GM12874 (cell line): Measurements from ENCODE around the gene CTSE.

Experiments
- TF ChIP-seq, protein P1 (sequence below): IDR thresholded peaks from 2 replicates; pipeline ENCODE4 v1.5.1; 2011; ENCODE audit warnings: low read depth, mild to moderate bottlenecking, control low read depth, low read length, moderate library complexity; ENCODE audit not compliant: insufficient read depth

Gene CTSE

DNA sequence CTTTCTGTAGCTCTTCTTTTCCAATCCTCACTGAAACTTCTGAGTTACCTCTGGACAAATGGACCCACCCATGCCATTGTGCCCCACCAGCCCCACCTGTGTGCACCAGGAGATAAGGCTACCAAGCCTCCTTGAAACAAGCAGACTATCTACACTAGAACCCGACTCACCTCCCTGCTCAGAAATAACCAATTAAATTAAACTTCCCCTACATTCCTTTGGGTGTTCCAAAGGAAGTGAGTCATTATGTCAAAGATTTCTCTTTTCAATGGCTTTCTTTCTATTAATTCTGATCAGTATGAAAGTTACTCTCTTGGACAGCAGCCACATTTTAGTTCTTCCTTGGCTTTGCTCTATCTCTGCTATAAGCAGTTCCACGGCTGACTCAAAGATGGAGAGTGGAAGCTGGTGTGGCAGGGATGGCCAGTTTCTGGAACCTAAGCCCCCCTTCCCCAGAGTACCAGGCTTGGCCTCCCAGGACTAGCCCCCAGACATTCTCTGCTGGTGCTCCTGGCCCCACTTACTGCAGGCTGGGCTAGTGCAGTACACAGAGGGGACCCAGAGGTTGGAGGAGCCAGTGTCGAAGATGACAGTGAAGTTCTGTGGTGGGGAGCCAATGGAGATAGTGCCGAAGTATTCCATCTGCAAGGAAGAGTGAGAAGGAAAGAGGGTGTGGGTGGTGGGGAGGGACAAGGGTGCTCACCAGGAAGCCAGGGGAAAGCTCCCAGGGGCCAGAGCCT lies 1.9 kb downstream of the CTSE start:
- TF ChIP-seq, protein P1, sequence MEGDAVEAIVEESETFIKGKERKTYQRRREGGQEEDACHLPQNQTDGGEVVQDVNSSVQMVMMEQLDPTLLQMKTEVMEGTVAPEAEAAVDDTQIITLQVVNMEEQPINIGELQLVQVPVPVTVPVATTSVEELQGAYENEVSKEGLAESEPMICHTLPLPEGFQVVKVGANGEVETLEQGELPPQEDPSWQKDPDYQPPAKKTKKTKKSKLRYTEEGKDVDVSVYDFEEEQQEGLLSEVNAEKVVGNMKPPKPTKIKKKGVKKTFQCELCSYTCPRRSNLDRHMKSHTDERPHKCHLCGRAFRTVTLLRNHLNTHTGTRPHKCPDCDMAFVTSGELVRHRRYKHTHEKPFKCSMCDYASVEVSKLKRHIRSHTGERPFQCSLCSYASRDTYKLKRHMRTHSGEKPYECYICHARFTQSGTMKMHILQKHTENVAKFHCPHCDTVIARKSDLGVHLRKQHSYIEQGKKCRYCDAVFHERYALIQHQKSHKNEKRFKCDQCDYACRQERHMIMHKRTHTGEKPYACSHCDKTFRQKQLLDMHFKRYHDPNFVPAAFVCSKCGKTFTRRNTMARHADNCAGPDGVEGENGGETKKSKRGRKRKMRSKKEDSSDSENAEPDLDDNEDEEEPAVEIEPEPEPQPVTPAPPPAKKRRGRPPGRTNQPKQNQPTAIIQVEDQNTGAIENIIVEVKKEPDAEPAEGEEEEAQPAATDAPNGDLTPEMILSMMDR, result no peak

- TF ChIP-seq, protein P1, result no peak
Observed at GRCh38 chr1:206021008-206021625, 2.6 kb downstream of the CTSE start.

DNA sequence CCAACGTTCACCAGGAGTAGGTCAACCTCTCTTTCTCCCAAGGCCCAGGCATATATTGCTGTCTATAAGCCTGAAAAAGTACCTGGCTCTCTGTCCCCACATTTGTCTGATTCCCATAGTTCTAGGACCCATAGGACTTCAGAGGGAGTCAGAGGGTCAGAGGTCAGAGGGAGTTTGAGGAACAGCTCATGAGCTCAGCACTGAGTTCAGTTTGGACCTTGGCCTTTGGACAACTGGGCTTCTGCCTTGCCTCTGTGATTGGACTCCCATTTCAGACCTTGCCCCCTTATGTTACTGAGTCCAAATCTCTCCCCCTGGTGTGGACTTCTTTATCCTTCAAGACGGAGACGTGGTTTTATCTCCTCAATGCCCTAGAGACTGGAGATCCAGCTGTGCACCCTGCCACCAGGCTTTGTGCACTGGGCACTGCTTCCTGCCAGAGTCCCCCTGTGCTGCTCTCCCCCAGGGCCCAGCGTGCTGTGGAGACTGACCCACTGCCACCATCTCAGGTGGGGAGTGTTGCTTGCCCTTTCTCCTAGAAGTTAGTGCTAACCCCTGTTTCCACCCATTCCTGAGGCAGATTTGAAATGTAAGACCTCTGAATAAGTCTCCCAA lies 3.2 kb downstream of the CTSE start:
- TF ChIP-seq, protein P1, result no peak

- TF ChIP-seq, protein P1, result no peak
Observed at GRCh38 chr1:206015071-206015470, 8.6 kb downstream of the CTSE start.

DNA sequence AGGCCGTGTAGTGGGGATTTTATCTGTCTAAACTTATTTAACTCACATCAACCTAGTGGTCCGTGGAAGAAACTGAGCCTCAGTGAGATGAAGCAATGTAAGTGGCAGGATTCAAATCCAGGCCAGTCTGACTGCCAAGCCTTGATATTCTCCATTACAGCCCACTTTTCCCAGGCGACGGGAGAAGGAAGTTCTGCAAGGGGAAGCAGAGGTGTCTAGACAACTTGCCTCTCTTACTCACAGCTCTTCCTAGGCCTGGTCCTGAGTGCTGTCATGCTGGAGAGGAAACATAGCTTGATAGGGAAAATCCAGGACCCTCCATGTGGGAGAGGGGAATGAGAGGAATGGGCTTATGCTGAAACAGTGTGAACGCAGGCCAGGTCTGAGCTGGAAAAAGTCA lies 9.1 kb downstream of the CTSE start:
- TF ChIP-seq, protein P1, result no peak

DNA sequence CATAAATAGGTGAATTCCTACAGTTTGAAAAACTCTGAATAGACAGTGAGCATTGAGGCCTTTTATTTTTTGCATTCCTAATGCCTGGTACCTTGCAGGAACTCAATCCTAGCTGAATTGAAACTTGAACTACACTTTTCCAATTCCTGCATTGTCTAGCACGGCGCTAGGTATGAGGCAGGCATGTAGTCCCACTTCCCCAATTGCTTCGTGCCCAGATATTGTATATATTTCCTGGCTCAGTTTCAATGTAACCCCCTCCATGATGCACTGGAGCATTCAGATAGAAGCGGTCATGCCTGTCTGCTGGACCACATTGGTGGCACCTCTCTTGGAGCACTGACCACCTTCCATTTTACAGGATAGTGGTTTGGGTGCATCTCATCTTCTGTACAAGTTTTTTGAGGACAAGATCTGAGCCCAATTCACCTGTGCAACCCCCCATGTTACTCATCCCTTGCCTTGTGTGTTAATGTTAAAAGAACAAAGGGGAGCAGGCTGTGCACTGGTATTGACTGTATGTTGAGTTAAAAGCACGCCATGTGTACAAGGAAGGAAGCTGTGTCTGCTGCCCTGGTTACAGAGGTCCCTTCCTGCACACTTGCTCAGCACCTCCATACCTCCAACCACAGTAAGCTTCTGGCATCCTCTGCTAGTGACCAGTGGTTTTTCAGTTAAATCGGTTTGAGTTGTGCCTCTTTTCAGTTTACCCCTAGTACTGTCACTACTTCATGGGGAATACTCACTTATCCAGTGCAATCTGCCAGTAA lies 10.5 kb downstream of the CTSE start:
- TF ChIP-seq, protein P1, result no peak
